Parathyroid adenoma (tissue), 2 donors: ENCODE measurements around the gene PDE4D.

Experiments
- H2AFZ ChIP-seq: fragments of 300-600 bp; sonication (generic); one replicate; pipeline ENCODE4 v1.7.0; 2017; ENCODE audit warnings: antibody characterized with exemption, mild to moderate bottlenecking
- H3K27ac ChIP-seq: fragments of 300-600 bp; sonication (generic); one replicate; pipeline ENCODE4 v1.7.0; 2017
- H3K27me3 ChIP-seq: fragments of 300-600 bp; sonication (generic); one replicate; pipeline ENCODE4 v1.7.0; 2017; ENCODE audit warnings: low read length; ENCODE audit not compliant: control insufficient read depth, insufficient read depth
- H3K36me3 ChIP-seq: fragments of 300-600 bp; sonication (generic); one replicate; pipeline ENCODE4 v1.7.0; 2017; ENCODE audit warnings: low read length; ENCODE audit not compliant: control insufficient read depth, insufficient read depth
- H3K4me1 ChIP-seq: fragments of 300-600 bp; sonication (generic); one replicate; pipeline ENCODE4 v1.7.0; 2017; ENCODE audit warnings: control low read depth
- H3K4me2 ChIP-seq: fragments of 300-600 bp; sonication (generic); one replicate; pipeline ENCODE4 v1.7.0; 2017; ENCODE audit warnings: low read length
- H3K4me3 ChIP-seq: fragments of 300-600 bp; sonication (generic); one replicate; pipeline ENCODE4 v1.7.0; 2017; ENCODE audit warnings: low read depth, low read length
- H3K79me2 ChIP-seq: fragments of 300-600 bp; sonication (generic); one replicate; pipeline ENCODE4 v1.7.0; 2017; ENCODE audit warnings: control low read depth
- H3K9ac ChIP-seq: fragments of 300-600 bp; sonication (generic); one replicate; pipeline ENCODE4 v1.7.0; 2017; ENCODE audit warnings: mild to moderate bottlenecking
- H3K9me3 ChIP-seq: fragments of 300-600 bp; sonication (generic); one replicate; pipeline ENCODE4 v1.7.0; 2017; ENCODE audit warnings: low read length; ENCODE audit not compliant: control insufficient read depth
- TF ChIP-seq, protein P1 (sequence below): fragments of 300-600 bp; sonication (generic); IDR thresholded peaks from one replicate; pipeline ENCODE4 v1.7.0; 2017; ENCODE audit warnings: antibody characterized with exemption, mild to moderate bottlenecking
- donor health status: primary hyperparathyroidism.

Gene PDE4D

DNA sequence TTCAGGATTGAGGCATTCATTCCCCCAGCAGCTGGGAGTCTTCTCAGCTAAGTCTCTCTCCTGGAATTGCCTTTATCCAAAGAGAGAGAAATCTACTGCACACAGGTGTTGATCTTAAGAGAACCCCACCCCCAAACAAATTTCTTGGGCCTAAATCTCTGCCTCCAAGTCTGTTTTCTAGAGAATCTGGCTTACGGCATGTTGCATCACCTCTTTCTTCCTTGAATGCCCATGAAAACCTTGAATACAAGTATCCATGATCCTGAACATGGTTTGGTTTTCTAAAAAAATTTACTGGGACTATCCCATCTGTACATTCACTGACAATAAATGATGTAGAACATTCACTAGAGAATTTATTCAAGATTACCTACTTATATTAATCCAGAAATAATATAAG, 401.6 kb downstream of the PDE4D start:
- Histone ChIP-seq H3K9ac (no peak overlapping the region), H3K36me3 (no peaks in the 10 kb centered on the region), H3K4me3 (no peak overlapping the region), H3K27me3 (no peaks in the 10 kb centered on the region), H3K4me1 (peaks cover 2% of the 10 kb centered on the region), H3K4me2 (no peak overlapping the region), H3K79me2 (peaks cover 3% of the 10 kb centered on the region), H3K9me3 (no peaks in the 10 kb centered on the region), H2AFZ (no peak overlapping the region), H3K27ac (no peak overlapping the region)
- TF ChIP-seq, protein P1, sequence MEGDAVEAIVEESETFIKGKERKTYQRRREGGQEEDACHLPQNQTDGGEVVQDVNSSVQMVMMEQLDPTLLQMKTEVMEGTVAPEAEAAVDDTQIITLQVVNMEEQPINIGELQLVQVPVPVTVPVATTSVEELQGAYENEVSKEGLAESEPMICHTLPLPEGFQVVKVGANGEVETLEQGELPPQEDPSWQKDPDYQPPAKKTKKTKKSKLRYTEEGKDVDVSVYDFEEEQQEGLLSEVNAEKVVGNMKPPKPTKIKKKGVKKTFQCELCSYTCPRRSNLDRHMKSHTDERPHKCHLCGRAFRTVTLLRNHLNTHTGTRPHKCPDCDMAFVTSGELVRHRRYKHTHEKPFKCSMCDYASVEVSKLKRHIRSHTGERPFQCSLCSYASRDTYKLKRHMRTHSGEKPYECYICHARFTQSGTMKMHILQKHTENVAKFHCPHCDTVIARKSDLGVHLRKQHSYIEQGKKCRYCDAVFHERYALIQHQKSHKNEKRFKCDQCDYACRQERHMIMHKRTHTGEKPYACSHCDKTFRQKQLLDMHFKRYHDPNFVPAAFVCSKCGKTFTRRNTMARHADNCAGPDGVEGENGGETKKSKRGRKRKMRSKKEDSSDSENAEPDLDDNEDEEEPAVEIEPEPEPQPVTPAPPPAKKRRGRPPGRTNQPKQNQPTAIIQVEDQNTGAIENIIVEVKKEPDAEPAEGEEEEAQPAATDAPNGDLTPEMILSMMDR: no peak

DNA sequence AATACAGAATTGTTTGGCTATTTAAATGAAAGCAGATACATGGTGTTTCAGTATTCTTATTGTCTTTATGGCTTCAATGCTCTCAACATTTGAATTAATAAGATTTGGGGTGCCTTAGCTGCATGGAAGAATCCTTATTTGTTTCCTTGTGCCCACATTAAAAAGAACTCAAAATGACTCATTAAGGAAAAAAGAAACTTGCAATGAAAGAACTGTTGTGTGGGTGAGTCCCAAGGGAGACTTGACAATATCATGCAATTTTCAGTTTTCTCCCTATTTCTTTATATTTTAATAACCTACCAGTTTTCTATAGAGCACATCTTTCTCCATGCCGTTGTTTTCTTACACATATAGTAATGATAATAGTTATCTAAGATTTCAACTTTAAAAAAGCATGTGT, 404.0 kb downstream of the PDE4D start:
- Histone ChIP-seq H3K4me2 (no peak overlapping the region), H3K27me3 (no peaks in the 10 kb centered on the region), H2AFZ (no peak overlapping the region), H3K4me3 (no peak overlapping the region), H3K4me1 (peaks cover 5% of the 10 kb centered on the region), H3K9me3 (no peaks in the 10 kb centered on the region), H3K27ac (no peak overlapping the region), H3K79me2 (no peaks in the 10 kb centered on the region), H3K9ac (no peak overlapping the region), H3K36me3 (no peaks in the 10 kb centered on the region)
- TF ChIP-seq, protein P1: no peak

DNA sequence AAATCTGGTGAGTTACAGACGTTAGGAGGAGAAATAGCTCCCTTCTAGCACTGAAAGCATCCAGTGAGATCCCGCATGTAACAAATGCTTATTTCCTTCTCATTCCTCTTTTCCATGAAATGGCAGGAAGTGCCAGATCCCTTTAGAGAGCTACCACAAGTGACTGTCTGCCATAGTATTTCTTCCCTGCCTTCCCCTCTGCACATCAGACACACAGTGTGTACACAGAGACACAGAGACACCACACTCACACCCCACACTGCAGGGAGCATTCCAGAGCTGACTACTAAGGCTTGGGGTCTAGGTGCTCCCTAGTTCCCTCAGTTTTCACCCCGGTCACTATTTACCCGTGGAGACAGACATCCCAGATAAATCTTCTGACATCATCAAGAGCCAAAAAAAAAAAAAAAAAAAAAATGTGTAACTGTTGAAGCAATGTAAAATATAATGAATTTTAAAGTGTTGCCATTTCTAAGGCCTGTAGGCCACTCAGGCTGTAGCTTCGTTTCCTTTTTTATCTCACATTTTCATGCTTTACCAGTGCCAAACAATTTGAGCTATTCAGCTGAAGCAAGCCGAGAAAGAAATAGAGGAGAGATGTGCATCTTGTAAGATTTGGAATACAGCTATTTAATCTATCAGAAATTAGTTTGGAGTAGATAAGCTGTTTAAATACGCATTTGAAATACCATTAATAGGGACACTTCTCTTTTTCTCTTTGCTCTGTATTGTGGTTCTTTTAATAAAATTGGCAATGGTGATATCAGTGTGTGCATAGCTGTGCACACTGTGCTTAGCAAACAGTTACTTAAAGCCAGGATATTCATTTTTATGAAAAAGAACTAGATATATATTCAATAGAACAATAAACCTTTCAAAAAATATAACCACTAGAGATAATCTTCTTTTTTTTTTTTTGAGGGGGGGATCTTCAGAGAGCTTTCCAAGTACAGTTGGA, 405.5 kb downstream of the PDE4D start:
- no peak overlapping the region for H3K9ac ChIP-seq
- H3K27me3 ChIP-seq: no peaks in the 10 kb centered on the region
- H3K4me2 ChIP-seq: no peak overlapping the region
- H3K4me1 ChIP-seq: peaks cover 5% of the 10 kb centered on the region
- H2AFZ ChIP-seq: peak overlapping the region; percentile 44
- peak overlapping the region; percentile 5 for H3K27ac ChIP-seq
- TF ChIP-seq, protein P1: no peak
- no peaks in the 10 kb centered on the region for H3K79me2 ChIP-seq
- no peaks in the 10 kb centered on the region for H3K36me3 ChIP-seq
- no peaks in the 10 kb centered on the region for H3K9me3 ChIP-seq
- no peak overlapping the region for H3K4me3 ChIP-seq

DNA sequence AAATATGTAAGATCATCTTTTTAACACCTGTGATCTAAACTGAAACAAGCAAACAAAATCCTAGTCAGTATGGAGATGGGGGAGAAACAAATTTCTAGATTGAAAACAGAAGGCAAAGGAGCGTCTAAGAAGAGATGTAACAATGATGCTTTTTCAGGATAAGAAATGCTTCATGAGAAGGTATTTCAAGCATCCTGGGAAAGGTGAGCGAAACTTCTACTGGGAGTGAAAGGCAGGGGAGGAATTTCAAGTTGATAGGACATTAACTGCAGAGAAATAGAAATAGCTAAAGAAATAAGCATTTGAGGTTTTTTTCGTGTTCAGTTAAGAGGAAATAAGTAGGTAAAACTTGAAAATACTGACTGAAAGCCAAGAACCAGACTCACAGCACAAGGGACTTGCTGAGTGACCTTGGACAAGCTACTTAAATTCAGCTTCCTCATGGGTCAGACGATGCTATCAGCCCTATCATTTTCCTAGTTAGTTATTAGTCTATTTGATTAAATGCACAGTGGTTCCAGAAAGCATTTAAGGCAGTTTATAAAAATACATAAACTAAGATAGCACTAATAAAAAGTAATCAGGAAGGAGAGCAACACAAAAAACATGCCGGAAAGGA, 406.3 kb downstream of the PDE4D start:
- peaks cover 5% of the 10 kb centered on the region for H3K4me1 ChIP-seq
- no peaks in the 10 kb centered on the region for H3K9me3 ChIP-seq
- H3K27me3 ChIP-seq: no peaks in the 10 kb centered on the region
- H3K36me3 ChIP-seq: no peaks in the 10 kb centered on the region
- peak overlapping the region; percentile 5 for H3K27ac ChIP-seq
- TF ChIP-seq, protein P1: no peak
- H3K4me3 ChIP-seq: no peak overlapping the region
- no peak overlapping the region for H3K4me2 ChIP-seq
- peak overlapping the region; percentile 44 for H2AFZ ChIP-seq
- no peak overlapping the region for H3K9ac ChIP-seq
- no peaks in the 10 kb centered on the region for H3K79me2 ChIP-seq
